H9 (cell line): ENCODE data around the gene FAAP100. TPM values are rescaled to one million over a fixed set of nuclear protein-coding genes. Genes with fewer than 3 reads are reported as not detected.

Source experiments
- DNase-seq: peaks from one replicate; pipeline ENCODE4 v3.0.0-alpha.2; 2017
- H2AFZ ChIP-seq: one replicate; pipeline ENCODE4 v1.6.1; 2013; ENCODE audit warnings: mild to moderate bottlenecking, low read length, control low read depth, moderate library complexity
- H2AK5ac ChIP-seq: 2 replicates; pipeline ENCODE4 v1.6.1; 2013; ENCODE audit warnings: low read length, control low read depth, mixed read lengths; ENCODE audit not compliant: insufficient read length
- H2BK120ac ChIP-seq: one replicate; pipeline ENCODE4 v1.6.1; 2013; ENCODE audit warnings: low read depth, mild to moderate bottlenecking, low read length, control low read depth, inconsistent platforms; ENCODE audit not compliant: poor library complexity, severe bottlenecking
- H2BK12ac ChIP-seq: 2 replicates; pipeline ENCODE4 v1.6.1; 2013; ENCODE audit warnings: low read length, control low read depth, mixed read lengths, low read depth; ENCODE audit not compliant: insufficient read length
- H2BK15ac ChIP-seq: 2 replicates; pipeline ENCODE4 v1.6.1; 2013; ENCODE audit warnings: low read depth, low read length, control low read depth
- H2BK20ac ChIP-seq: one replicate; pipeline ENCODE4 v1.6.1; 2013; ENCODE audit warnings: low read depth, mild to moderate bottlenecking, low read length, control low read depth, inconsistent platforms; ENCODE audit not compliant: poor library complexity, severe bottlenecking
- H2BK5ac ChIP-seq: 2 replicates; pipeline ENCODE4 v1.6.1; 2013; ENCODE audit warnings: low read length, control low read depth, mixed read lengths; ENCODE audit not compliant: insufficient read length
- H3K14ac ChIP-seq: 2 replicates; pipeline ENCODE4 v1.6.1; 2013; ENCODE audit warnings: low read length, control low read depth; ENCODE audit not compliant: insufficient read depth
- H3K18ac ChIP-seq: 2 replicates; pipeline ENCODE4 v1.6.1; 2013; ENCODE audit warnings: low read depth, mild to moderate bottlenecking, mixed read lengths, low read length, control low read depth; ENCODE audit not compliant: insufficient read length
- H3K23ac ChIP-seq: 2 replicates; pipeline ENCODE4 v1.6.1; 2013; ENCODE audit warnings: low read length, control low read depth, mixed read lengths, low read depth; ENCODE audit not compliant: insufficient read length
- H3K23me2 ChIP-seq: 2 replicates; pipeline ENCODE4 v1.6.1; 2013; ENCODE audit warnings: low read depth, mild to moderate bottlenecking, mixed read lengths, low read length, control low read depth; ENCODE audit not compliant: insufficient read length, poor library complexity, severe bottlenecking
- H3K27ac ChIP-seq: 2 replicates; pipeline ENCODE4 v1.5.1; 2013; ENCODE audit warnings: low read length, control low read depth, mixed read lengths, low read depth; ENCODE audit not compliant: insufficient read length
- H3K27me3 ChIP-seq: 2 replicates; pipeline ENCODE4 v1.6.1; 2013; ENCODE audit warnings: low read length, control low read depth, inconsistent platforms; ENCODE audit not compliant: insufficient read depth
- H3K4ac ChIP-seq: 2 replicates; pipeline ENCODE4 v1.6.1; 2013; ENCODE audit warnings: low read depth, mild to moderate bottlenecking, control low read depth, inconsistent platforms, low read length, moderate library complexity
- H3K4me1 ChIP-seq: 2 replicates; pipeline ENCODE4 v1.6.1; 2013; ENCODE audit warnings: low read length, control low read depth, inconsistent platforms; ENCODE audit not compliant: insufficient read depth
- H3K4me2 ChIP-seq: 2 replicates; pipeline ENCODE4 v1.6.1; 2013; ENCODE audit warnings: low read length, control low read depth, mixed read lengths; ENCODE audit not compliant: insufficient read length, insufficient read depth
- H3K56ac ChIP-seq: 2 replicates; pipeline ENCODE4 v1.6.1; 2013; ENCODE audit warnings: low read depth, mild to moderate bottlenecking, mixed read lengths, low read length, control low read depth; ENCODE audit not compliant: insufficient read length
- H3K79me1 ChIP-seq: 2 replicates; pipeline ENCODE4 v1.6.1; 2013; ENCODE audit warnings: low read depth, mild to moderate bottlenecking, moderate library complexity, low read length, control low read depth, inconsistent platforms; ENCODE audit not compliant: insufficient read depth, poor library complexity, severe bottlenecking
- H3K79me2 ChIP-seq: 2 replicates; pipeline ENCODE4 v1.6.1; 2013; ENCODE audit warnings: low read length, control low read depth, inconsistent platforms; ENCODE audit not compliant: insufficient read depth
- H3K9ac ChIP-seq: 2 replicates; pipeline ENCODE4 v1.6.1; 2013; ENCODE audit warnings: low read length, control low read depth, mixed read lengths; ENCODE audit not compliant: insufficient read length; ENCODE audit errors: extremely low read depth
- H3K9me3 ChIP-seq: one replicate; pipeline ENCODE4 v1.6.1; 2013; ENCODE audit warnings: low read depth, low read length, inconsistent platforms; ENCODE audit not compliant: control insufficient read depth
- H3T11ph ChIP-seq: one replicate; pipeline ENCODE4 v1.6.1; 2013; ENCODE audit warnings: mild to moderate bottlenecking, low read length, control low read depth, inconsistent platforms
- H4K20me1 ChIP-seq: one replicate; pipeline ENCODE4 v1.6.1; 2013; ENCODE audit not compliant: control insufficient read depth, insufficient read length, insufficient read depth
- H4K5ac ChIP-seq: 2 replicates; pipeline ENCODE4 v1.6.1; 2013; ENCODE audit warnings: low read depth, mild to moderate bottlenecking, mixed read lengths, low read length, control low read depth; ENCODE audit not compliant: insufficient read length
- H4K8ac ChIP-seq: replicated peaks from 2 replicates; pipeline ENCODE4 v1.6.1; 2013; ENCODE audit warnings: low read length, control low read depth, mixed read lengths, low read depth; ENCODE audit not compliant: insufficient read length
- H4K91ac ChIP-seq: 2 replicates; pipeline ENCODE4 v1.6.1; 2013; ENCODE audit warnings: low read depth, mild to moderate bottlenecking, moderate library complexity, mixed read lengths, low read length, control low read depth; ENCODE audit not compliant: insufficient read length
- H3K27ac Mint-ChIP-seq, 3 experiments: 2 replicates in 2 of 3; 3 replicates in 1 of 3; pipeline ENCODE4 v1.8.0; 2020 to 2021; ENCODE audit warnings: mixed read lengths in 3 of 3, mild to moderate bottlenecking in 1 of 3, moderate library complexity in 1 of 3
- H3K27me3 Mint-ChIP-seq: 2 replicates; pipeline ENCODE4 v1.8.0; 2021; ENCODE audit warnings: low read depth, mild to moderate bottlenecking, moderate library complexity, mixed read lengths
- H3K36me3 Mint-ChIP-seq, 3 experiments: 2 replicates in 2 of 3; 3 replicates in 1 of 3; pipeline ENCODE4 v1.8.0; 2020 to 2021; ENCODE audit warnings: low read depth in 3 of 3, mixed read lengths in 3 of 3; ENCODE audit not compliant: insufficient read depth in 1 of 3
- H3K4me1 Mint-ChIP-seq, 2 experiments: 2 replicates each; pipeline ENCODE4 v1.8.0; 2020; ENCODE audit warnings: mixed read lengths in 2 of 2
- H3K4me3 Mint-ChIP-seq, 2 experiments: 2 replicates in 1 of 2; 3 replicates in 1 of 2; pipeline ENCODE4 v1.8.0; 2020 to 2021; ENCODE audit warnings: mild to moderate bottlenecking in 2 of 2, mixed read lengths in 2 of 2, moderate library complexity in 1 of 2
- H3K9me3 Mint-ChIP-seq, 2 experiments: 2 replicates in 1 of 2; 3 replicates in 1 of 2; pipeline ENCODE4 v1.8.0; 2020; ENCODE audit warnings: mild to moderate bottlenecking in 2 of 2, mixed read lengths in 2 of 2, moderate library complexity in 1 of 2
- WGBS: extraction: QIAGEN DNeasy Blood & Tissue Kit; methylation state at CpG from one replicate; pipeline ENCODE4 v1.1.7; 2013; ENCODE audit warnings: missing lambda C conversion rate, low lambda C conversion rate, mixed read lengths; ENCODE audit not compliant: insufficient read length; ENCODE audit errors: extremely low coverage; 5-methylcytosine and 5-hydroxymethylcytosine counted together
- total RNA-seq: library from RNA; stranded (reverse); gene quantifications from 2 replicates; pipeline ENCODE4 v1.2.1, GENCODE V29; 2021
- TF ChIP-seq, protein P1 (sequence below): fragments of 200-600 bp; sonication (generic); conservative IDR thresholded peaks from 3 replicates; pipeline ENCODE4 v1.8.0; 2021; ENCODE audit warnings: antibody characterized with exemption, mild to moderate bottlenecking

The FAAP100 gene
- total RNA-seq, 1 experiment from 2014 or later = 54.0 TPM

DNA sequence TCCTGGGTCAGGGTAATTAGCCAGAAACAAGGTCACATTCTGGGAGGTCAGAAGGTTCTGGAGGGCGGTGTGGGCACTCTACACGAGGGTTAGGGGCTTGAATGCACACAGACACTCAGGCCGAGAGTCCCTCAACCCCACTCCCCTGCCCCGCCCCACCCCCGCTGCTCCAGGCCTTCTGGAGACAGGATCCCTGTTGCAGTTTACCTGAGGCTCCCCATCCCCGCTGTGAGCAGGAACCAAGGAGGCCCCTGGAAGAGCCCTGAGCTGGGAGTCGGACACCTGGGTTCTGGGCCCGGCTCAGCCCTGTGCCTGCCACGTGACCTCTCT lies 35.2 kb downstream of the FAAP100 start:
- H3K14ac ChIP-seq = no peak overlapping the region
- peaks cover 10% of the 10 kb centered on the region; the same call in 1 of the 2 replicates for H3K79me2 ChIP-seq
- H3T11ph ChIP-seq = no peak overlapping the region
- no peak overlapping the region for H3K27ac ChIP-seq
- H2AFZ ChIP-seq = no peak overlapping the region
- H3K4me2 ChIP-seq = no peak overlapping the region
- H3K27me3 ChIP-seq = no peaks in the 10 kb centered on the region; the same call in 1 of the 2 replicates
- no peak overlapping the region for H3K18ac ChIP-seq
- no peak for DNase-seq
- H3K56ac ChIP-seq = no peak overlapping the region
- H2BK120ac ChIP-seq = no peak overlapping the region
- Mint-ChIP-seq H3K27me3 (peaks cover 29% of the 10 kb centered on the region), H3K4me1 (peaks cover 21 to 25% of the 10 kb centered on the region in 2 experiments), H3K9me3 (peaks cover 0 to 2% of the 10 kb centered on the region in 2 experiments; a peak in 2 of 5 replicates), H3K36me3 (peaks cover 3 to 8% (median 4%) of the 10 kb centered on the region in 3 experiments; a peak in 6 of 7 replicates), H3K27ac (no peak overlapping the region), H3K4me3 (peak overlapping the region; percentile 48 to 80; a peak in 3 of 5 replicates)
- H2BK15ac ChIP-seq = no peak overlapping the region
- no peak overlapping the region for H3K23ac ChIP-seq
- no peak overlapping the region for H3K9ac ChIP-seq
- H3K79me1 ChIP-seq = peaks cover 2% of the 10 kb centered on the region
- WGBS = no CpG with 5 or more reads among the region's 9 CpGs
- peaks cover 30% of the 10 kb centered on the region for H3K23me2 ChIP-seq
- H4K91ac ChIP-seq = no peak overlapping the region
- no peak overlapping the region for H2BK20ac ChIP-seq
- H2AK5ac ChIP-seq = no peak overlapping the region
- H3K4me1 ChIP-seq = peaks cover 4% of the 10 kb centered on the region; the same call in 1 of the 2 replicates
- no peak overlapping the region for H2BK12ac ChIP-seq
- no peaks in the 10 kb centered on the region for H3K9me3 ChIP-seq
- TF ChIP-seq, protein P1, sequence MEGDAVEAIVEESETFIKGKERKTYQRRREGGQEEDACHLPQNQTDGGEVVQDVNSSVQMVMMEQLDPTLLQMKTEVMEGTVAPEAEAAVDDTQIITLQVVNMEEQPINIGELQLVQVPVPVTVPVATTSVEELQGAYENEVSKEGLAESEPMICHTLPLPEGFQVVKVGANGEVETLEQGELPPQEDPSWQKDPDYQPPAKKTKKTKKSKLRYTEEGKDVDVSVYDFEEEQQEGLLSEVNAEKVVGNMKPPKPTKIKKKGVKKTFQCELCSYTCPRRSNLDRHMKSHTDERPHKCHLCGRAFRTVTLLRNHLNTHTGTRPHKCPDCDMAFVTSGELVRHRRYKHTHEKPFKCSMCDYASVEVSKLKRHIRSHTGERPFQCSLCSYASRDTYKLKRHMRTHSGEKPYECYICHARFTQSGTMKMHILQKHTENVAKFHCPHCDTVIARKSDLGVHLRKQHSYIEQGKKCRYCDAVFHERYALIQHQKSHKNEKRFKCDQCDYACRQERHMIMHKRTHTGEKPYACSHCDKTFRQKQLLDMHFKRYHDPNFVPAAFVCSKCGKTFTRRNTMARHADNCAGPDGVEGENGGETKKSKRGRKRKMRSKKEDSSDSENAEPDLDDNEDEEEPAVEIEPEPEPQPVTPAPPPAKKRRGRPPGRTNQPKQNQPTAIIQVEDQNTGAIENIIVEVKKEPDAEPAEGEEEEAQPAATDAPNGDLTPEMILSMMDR = no peak
- no peak overlapping the region for H4K5ac ChIP-seq
- H4K8ac ChIP-seq = no peak overlapping the region
- no peak overlapping the region for H2BK5ac ChIP-seq
- H3K4ac ChIP-seq = no peak overlapping the region
- H4K20me1 ChIP-seq = no peaks in the 10 kb centered on the region
